Hepatic stellate cell (primary cell): ENCODE results near the gene DNM1.
"Not testable (repeated sequence)": the region's sequence is repeated elsewhere in the genome, so short reads cannot be mapped to it uniquely, and the experiment has no call there.

Source experiments
- DNase-seq: peaks from one replicate; pipeline ENCODE4 v3.0.0; 2011; ENCODE audit warnings: low spot score

The DNM1 gene

GRCh38 chr9:128276574-128277270 lies 73.5 kb downstream of the DNM1 start:
- peak; percentile 75 for DNase-seq

GRCh38 chr9:128279088-128280073 lies 76.2 kb downstream of the DNM1 start:
- DNase-seq: not testable (repeated sequence)

- no peak for DNase-seq
These were observed 77.0 kb downstream of the DNM1 start for GRCh38 chr9:128280084-128280622.

- DNase-seq: no peak
These were observed 79.3 kb downstream of the DNM1 start for GRCh38 chr9:128282500-128282899.

DNA sequence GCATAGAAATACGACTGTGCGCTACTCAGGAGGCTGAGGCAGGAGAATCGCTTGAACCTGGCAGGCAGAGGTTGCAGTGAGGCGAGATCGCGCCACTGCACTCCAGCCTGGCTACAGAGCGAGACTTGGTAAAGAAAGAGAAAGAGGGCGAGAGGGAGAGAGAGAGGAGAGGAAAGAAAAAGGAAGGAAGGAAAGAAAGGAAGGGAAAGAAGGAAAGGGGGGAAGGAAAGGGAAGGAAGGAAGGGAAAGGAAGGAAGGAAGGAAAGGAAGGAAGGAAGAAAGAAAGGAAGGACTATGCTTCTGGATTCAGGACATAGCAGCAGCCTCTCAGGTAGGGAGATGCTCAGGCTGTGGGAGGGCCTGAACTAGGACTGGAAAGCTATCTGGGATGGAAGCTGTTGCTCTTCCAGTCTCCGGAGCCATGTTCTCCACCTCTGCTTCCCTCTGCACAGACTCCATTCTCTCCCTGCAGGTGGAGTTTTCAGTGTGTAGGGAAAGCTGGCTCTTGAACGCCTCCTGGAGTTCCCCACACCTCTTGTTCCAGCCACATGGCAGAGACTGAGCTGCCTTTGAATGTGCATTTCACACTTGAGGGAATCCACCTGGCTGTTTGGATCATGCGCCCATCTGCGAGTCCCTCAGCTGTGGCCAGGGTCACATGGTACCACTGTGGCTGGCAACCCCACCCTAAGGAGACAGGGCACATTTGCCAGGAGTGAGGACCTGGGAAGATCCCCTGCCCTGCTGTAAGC lies 82.0 kb downstream of the DNM1 start:
- DNase-seq: no peak

GRCh38 chr9:128286440-128286839 lies 83.3 kb downstream of the DNM1 start:
- DNase-seq: no peak

DNA sequence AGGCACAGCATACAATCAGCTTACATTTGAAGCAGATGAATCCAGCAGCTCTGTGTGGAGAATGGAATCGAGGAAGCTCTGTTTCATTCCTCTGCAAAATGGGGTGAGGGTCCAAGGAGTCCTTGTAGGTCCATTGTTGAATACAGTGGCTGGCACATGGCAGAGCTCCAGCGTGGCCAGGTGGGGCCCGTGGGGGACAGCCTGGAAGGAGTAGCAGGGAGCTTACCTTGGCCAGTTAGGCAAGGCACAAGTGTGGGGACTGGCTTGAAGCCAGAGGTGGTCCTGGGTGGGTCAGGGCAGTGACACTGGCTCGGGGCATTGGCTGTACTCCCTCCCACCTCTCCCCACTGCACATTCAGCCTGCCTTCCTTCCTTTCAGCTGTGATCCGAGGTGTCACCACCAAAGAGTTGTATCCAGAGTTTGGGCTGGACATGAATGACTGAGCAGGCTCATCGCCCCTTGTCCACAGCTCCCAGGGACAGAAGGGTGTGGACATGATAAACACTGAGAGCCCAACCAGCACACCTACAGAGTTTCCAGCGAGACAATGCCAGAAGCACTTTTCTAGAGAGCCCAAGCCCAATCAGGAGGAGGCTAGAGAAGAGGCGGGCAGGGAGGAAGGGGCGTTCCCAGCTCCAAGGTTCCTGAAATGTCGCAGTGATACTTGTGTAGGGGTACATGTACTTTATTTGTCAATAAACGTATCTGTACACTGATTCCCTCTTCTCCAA lies 85.3 kb downstream of the DNM1 start:
- DNase-seq: no peak

DNA sequence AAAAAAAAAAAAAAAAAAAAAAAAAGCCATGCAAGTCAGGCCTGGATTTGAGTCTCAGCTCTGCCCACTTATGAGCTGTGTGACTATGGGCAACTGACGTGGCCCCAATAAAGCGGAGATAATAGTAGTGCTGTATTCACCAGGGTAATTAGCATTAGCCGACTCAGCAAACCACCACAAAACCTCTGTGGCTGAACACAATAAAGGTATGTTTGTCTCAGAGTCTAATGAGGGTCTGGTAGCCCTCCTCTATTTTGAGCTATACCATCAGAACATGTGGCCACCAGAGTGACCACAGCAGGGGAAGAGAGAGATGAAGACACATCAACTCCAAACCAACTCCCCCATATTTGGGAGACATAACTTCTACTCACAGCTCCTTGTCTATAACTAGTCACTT lies 88.8 kb downstream of the DNM1 start:
- DNase-seq: no peak

GRCh38 chr9:128293091-128293490 lies 89.9 kb downstream of the DNM1 start:
- no peak for DNase-seq

- no peak for DNase-seq
These were observed 91.0 kb downstream of the DNM1 start for GRCh38 chr9:128294142-128294541.

DNA sequence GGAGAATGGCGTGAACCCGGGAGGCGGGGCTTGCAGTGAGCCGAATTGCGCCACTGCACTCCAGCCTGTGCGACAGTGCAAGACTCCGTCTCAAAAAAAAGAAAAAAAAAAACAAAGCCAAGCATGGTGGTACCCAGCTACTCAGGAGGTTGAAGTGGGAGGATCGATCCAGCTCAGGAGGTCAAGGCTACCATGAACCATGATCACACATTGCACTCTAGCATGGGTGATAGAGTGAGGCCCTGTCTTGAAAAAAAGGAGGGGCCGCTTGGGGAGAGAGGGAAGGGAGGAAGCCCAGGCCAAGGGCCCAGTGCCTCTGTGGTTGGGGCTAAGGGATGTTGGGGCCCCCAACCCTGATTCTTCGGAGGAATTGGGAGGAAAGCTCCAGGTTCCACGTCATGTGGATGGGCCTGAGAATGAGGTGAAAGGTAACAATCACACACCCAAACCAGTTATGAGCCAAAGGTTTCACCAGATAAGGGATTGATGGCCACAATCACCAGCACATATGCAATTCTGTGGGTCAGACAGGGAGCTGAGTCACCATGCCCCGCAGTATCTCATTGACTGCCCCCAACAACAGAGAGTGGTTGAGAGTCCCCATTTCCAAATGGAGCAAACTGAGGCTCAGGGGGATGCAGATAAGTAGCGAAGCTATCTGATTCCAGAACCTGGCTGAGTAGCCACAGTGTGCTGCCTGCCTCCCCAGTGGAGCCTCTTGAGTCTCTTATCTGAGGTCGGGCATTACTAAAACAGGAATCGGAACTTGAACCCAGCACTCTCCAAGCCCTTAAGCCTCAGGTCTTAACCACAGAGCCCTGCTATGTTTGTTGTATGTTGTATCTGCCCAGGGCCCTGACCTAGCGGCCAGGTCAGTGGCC lies 93.4 kb downstream of the DNM1 start:
- no peak for DNase-seq

- no peak for DNase-seq
These were observed 94.1 kb downstream of the DNM1 start for GRCh38 chr9:128297221-128297773.

DNA sequence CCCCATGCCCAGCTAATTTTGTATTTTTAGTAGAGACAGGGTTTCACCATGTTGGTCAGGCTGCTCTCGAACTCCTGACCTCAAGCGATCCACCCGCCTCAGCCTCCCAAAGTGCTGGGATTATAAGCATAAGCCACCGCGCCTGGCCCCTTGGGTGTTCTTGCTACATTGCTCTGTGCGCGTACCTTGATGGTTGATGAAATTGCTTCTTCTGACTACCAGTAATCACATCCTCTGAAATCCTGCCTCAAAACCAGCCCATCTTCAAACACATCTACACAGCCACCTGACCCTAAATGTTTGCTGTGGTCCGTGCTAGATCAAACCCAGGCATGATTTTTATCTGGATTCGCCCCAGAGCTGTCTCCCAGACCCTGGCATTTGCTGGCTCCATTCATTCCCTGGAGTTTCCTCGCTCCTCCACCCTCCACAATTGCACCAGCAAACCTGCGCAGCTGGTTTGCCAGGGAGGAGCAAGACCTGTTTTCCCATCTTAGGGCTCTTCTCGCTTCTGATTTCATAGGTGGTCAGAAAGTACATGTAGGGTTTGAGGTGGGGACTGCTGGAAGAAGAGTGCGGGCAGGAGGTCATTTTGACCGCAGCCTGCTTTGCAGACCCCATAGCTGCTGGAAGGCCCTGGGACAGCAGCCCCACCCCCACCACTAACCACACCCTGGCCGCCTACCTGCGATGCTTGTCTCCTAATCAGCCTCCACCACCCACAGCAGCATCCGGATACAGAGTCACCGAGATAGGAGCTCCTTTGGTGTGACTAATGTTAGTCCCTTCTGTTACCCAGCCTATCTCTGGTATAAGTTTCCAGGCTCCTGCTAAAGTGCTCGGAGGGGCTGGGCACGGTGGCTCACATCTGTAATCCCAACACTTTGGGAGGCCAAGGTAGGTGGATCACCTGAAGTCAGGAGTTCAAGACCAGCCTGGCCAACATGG lies 95.6 kb downstream of the DNM1 start:
- DNase-seq: no peak

GRCh38 chr9:128304136-128304970 lies 101.2 kb downstream of the DNM1 start:
- DNase-seq: no peak
